ENCODE measurements around the gene HPS3. TPM values are rescaled to one million over a fixed set of nuclear protein-coding genes. Genes with fewer than 3 reads are reported as not detected.

Gene HPS3
- polyA plus RNA-seq, 1 donor from 2014 or later: 17.1 TPM

DNA sequence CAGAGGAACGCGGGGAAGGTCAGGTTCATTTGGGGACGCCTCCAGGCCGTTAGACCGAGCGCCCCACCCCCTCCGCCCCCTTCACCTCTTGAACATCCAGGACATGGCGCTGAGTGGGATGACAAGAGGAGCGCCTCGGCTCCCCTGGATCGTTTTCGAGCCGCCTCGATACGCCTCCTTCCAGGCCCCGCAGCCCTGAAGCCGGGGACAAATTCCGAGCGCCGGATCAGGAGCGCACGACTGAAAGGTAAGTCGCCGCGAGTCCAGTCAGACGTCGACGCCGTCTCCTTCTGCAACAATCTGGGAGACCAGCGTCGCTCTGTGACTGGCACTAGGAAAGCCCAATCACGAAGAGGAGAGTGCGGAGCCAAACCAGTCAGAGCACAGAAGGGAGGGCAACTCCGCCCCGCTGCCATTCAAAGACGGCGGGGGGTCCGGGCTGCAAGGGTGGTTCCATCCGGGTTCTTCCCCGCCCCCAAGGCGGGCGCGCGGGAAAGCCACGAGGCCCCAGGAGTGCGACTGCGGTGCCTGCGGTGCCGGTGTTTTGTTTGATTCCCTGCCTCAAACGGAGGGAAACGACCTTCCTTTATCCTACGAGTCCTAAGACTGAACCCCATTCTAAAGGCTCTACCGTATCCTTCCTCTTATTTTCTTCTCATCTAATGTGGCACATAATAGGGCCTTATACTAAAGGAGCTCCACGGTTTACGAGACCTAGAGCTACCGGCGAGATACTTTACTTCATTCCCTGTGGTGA lies 43.0 kb upstream of the HPS3 start, which contains the start of gene HLTF:
Gene HLTF (minus strand): TSS at position 302 of the 757 bp plus-strand sequence. CDS start 197 bp downstream, at position 105.
- H3K4me3 ChIP-seq (ENCODE audit: low read length): peak within 1 kb of the TSS; percentile 81
- H3K9me2 ChIP-seq (ENCODE audit: insufficient read depth, low read length): no peaks in the 10 kb centered on the region
- no peaks in the 10 kb centered on the region for H3K27me3 ChIP-seq (ENCODE audit: insufficient read depth, low read depth, low read length)
- H3K27ac ChIP-seq (ENCODE audit: low read length): peak within 1 kb of the TSS; percentile 96
- H2AFZ ChIP-seq (ENCODE audit: low read depth, low read length): peak within 1 kb of the TSS; percentile 89
- no peaks in the 10 kb centered on the region for H4K20me1 ChIP-seq (ENCODE audit: insufficient read depth)
- H3F3A ChIP-seq (ENCODE audit: insufficient read depth, low read length, poor library complexity, severe bottlenecking): no peaks in the 10 kb centered on the region
- H3K36me3 ChIP-seq (ENCODE audit: insufficient read depth, low read length): peaks cover 5% of the 10 kb centered on the region
- H3K4me2 ChIP-seq (ENCODE audit: low read length): peak within 1 kb of the TSS; percentile 65
- peaks cover 5% of the 10 kb centered on the region for H3K9me3 ChIP-seq (ENCODE audit: low read length)
- peak within 1 kb of the TSS; percentile 90 for H3K9ac ChIP-seq (ENCODE audit: low read length)
- H3K79me2 ChIP-seq (replicated peaks; ENCODE audit: insufficient read depth, low read length): peaks cover 38% of the 10 kb centered on the region
- TF ChIP-seq, protein P1, sequence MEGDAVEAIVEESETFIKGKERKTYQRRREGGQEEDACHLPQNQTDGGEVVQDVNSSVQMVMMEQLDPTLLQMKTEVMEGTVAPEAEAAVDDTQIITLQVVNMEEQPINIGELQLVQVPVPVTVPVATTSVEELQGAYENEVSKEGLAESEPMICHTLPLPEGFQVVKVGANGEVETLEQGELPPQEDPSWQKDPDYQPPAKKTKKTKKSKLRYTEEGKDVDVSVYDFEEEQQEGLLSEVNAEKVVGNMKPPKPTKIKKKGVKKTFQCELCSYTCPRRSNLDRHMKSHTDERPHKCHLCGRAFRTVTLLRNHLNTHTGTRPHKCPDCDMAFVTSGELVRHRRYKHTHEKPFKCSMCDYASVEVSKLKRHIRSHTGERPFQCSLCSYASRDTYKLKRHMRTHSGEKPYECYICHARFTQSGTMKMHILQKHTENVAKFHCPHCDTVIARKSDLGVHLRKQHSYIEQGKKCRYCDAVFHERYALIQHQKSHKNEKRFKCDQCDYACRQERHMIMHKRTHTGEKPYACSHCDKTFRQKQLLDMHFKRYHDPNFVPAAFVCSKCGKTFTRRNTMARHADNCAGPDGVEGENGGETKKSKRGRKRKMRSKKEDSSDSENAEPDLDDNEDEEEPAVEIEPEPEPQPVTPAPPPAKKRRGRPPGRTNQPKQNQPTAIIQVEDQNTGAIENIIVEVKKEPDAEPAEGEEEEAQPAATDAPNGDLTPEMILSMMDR (IDR thresholded peaks at IDR 0.05; ENCODE audit: poor library complexity, severe bottlenecking): no peak
- TF ChIP-seq POLR2AphosphoS5 (IDR thresholded peaks at IDR 0.05) (peak; percentile 98), EP300 (conservative IDR thresholded peaks at IDR 0.05; ENCODE audit: poor library complexity, severe bottlenecking) (peak; percentile 54), RAD21 (conservative IDR thresholded peaks at IDR 0.05) (no peak), EZH2 (IDR thresholded peaks at IDR 0.05; ENCODE audit: borderline replicate concordance, insufficient read depth, low read length, poor library complexity, severe bottlenecking) (no peak), MXI1 (conservative IDR thresholded peaks at IDR 0.05; ENCODE audit: poor library complexity, severe bottlenecking) (no peak), SMC3 (conservative IDR thresholded peaks at IDR 0.05; ENCODE audit: poor library complexity) (no peak), TAF1 (IDR thresholded peaks at IDR 0.05; ENCODE audit: low read depth) (peak; percentile 78)
- TF ChIP-seq, protein P2, sequence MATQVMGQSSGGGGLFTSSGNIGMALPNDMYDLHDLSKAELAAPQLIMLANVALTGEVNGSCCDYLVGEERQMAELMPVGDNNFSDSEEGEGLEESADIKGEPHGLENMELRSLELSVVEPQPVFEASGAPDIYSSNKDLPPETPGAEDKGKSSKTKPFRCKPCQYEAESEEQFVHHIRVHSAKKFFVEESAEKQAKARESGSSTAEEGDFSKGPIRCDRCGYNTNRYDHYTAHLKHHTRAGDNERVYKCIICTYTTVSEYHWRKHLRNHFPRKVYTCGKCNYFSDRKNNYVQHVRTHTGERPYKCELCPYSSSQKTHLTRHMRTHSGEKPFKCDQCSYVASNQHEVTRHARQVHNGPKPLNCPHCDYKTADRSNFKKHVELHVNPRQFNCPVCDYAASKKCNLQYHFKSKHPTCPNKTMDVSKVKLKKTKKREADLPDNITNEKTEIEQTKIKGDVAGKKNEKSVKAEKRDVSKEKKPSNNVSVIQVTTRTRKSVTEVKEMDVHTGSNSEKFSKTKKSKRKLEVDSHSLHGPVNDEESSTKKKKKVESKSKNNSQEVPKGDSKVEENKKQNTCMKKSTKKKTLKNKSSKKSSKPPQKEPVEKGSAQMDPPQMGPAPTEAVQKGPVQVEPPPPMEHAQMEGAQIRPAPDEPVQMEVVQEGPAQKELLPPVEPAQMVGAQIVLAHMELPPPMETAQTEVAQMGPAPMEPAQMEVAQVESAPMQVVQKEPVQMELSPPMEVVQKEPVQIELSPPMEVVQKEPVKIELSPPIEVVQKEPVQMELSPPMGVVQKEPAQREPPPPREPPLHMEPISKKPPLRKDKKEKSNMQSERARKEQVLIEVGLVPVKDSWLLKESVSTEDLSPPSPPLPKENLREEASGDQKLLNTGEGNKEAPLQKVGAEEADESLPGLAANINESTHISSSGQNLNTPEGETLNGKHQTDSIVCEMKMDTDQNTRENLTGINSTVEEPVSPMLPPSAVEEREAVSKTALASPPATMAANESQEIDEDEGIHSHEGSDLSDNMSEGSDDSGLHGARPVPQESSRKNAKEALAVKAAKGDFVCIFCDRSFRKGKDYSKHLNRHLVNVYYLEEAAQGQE (IDR thresholded peaks at IDR 0.05; ENCODE audit: borderline replicate concordance): peak; percentile 58

DNA sequence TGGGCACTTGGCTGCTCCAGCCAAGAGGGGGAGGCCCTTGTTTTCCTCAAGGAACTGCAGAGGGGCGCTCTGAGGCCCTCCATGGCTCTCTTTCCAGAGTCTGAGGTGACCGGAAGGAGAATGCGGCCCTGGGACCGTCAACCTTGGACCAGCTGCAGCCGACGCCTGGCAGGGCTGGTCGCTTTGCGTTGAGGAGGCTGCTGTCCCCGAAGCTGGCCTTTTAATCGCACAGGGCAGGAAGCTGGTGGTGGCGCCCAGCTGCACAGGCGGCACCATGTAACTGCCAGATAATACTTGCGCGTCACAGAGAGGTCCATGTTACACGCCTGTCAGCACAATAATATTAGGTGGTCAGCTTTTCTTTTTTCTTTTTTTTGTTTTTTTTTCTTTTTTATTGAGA lies 42.2 kb upstream of the HPS3 start:
- Histone ChIP-seq H3K9me2 (ENCODE audit: insufficient read depth, low read length) (no peaks in the 10 kb centered on the region), H2AFZ (ENCODE audit: low read depth, low read length) (no peak overlapping the region), H3K4me2 (ENCODE audit: low read length) (no peak overlapping the region), H3K4me3 (ENCODE audit: low read length) (no peak overlapping the region), H3K79me2 (replicated peaks; ENCODE audit: insufficient read depth, low read length) (peaks cover 31% of the 10 kb centered on the region), H3K36me3 (ENCODE audit: insufficient read depth, low read length) (no peaks in the 10 kb centered on the region), H4K20me1 (ENCODE audit: insufficient read depth) (no peaks in the 10 kb centered on the region), H3F3A (ENCODE audit: insufficient read depth, low read length, poor library complexity, severe bottlenecking) (no peaks in the 10 kb centered on the region), H3K27me3 (ENCODE audit: insufficient read depth, low read depth, low read length) (no peaks in the 10 kb centered on the region), H3K9me3 (ENCODE audit: low read length) (peaks cover 5% of the 10 kb centered on the region), H3K9ac (ENCODE audit: low read length) (no peak overlapping the region), H3K27ac (ENCODE audit: low read length) (no peak overlapping the region)
- TF ChIP-seq MXI1 (conservative IDR thresholded peaks at IDR 0.05; ENCODE audit: poor library complexity, severe bottlenecking) (no peak), RAD21 (conservative IDR thresholded peaks at IDR 0.05) (no peak), POLR2AphosphoS5 (IDR thresholded peaks at IDR 0.05) (no peak), EP300 (conservative IDR thresholded peaks at IDR 0.05; ENCODE audit: poor library complexity, severe bottlenecking) (no peak), TAF1 (IDR thresholded peaks at IDR 0.05; ENCODE audit: low read depth) (no peak), SMC3 (conservative IDR thresholded peaks at IDR 0.05; ENCODE audit: poor library complexity) (no peak), EZH2 (IDR thresholded peaks at IDR 0.05; ENCODE audit: borderline replicate concordance, insufficient read depth, low read length, poor library complexity, severe bottlenecking) (no peak)
- TF ChIP-seq, protein P2 (IDR thresholded peaks at IDR 0.05; ENCODE audit: borderline replicate concordance): no peak
- TF ChIP-seq, protein P1 (IDR thresholded peaks at IDR 0.05; ENCODE audit: poor library complexity, severe bottlenecking): no peak
